NOMO-1 treated with DMSO at 0.1 percent for 48 hours (cell line): Measurements from ENCODE around the gene ZFP42.
"Not testable (repeated sequence)": the region's sequence is repeated elsewhere in the genome, so short reads cannot be mapped to it uniquely, and the experiment has no call there.

Source experiments
- DNase-seq: peaks from one replicate; lab custom pipeline; 2025; ENCODE audit not compliant: unreplicated experiment; lab: John Stamatoyannopoulos, UW

Gene ZFP42

GRCh38 chr4:187995322-187996207, at the start of gene ZFP42:
Gene ZFP42, plus strand, starts transcription at chr4:187995771. Its CDS starts 7,037 bp downstream, at chr4:188002808.
- no peak for DNase-seq

GRCh38 chr4:187961171-187961570, 34.4 kb upstream of the ZFP42 start:
- no peak for DNase-seq

- no peak for DNase-seq
Measured at GRCh38 chr4:187961961-187962360, 33.6 kb upstream of the ZFP42 start.

GRCh38 chr4:187962926-187963325, 32.6 kb upstream of the ZFP42 start:
- no peak for DNase-seq

- DNase-seq: no peak
Measured at GRCh38 chr4:187965726-187966125, 29.8 kb upstream of the ZFP42 start.

GRCh38 chr4:187972135-187972534, 23.4 kb upstream of the ZFP42 start:
- DNase-seq: no peak

- DNase-seq: no peak
Measured at GRCh38 chr4:187983746-187984145, 11.8 kb upstream of the ZFP42 start.

- no peak for DNase-seq
Measured at GRCh38 chr4:187992971-187993370, 2.6 kb upstream of the ZFP42 start.

GRCh38 chr4:187993827-187994226, 1.7 kb upstream of the ZFP42 start:
- DNase-seq: no peak

- no peak for DNase-seq
Measured at GRCh38 chr4:187996502-187997177, 1.1 kb downstream of the ZFP42 start.

GRCh38 chr4:187997991-187998390, 2.4 kb downstream of the ZFP42 start:
- DNase-seq: not testable (repeated sequence)

- no peak for DNase-seq
Measured at GRCh38 chr4:187999406-187999932, 3.9 kb downstream of the ZFP42 start.

- DNase-seq: no peak
Measured at GRCh38 chr4:188002323-188002722, 6.8 kb downstream of the ZFP42 start.

- no peak for DNase-seq
Measured at GRCh38 chr4:188002751-188003150, 7.2 kb downstream of the ZFP42 start.

- DNase-seq: no peak
Measured at GRCh38 chr4:188005561-188005960, 10.0 kb downstream of the ZFP42 start.

GRCh38 chr4:188006285-188006848, 10.8 kb downstream of the ZFP42 start:
- no peak for DNase-seq

- DNase-seq: no peak
Measured at GRCh38 chr4:188008377-188008776, 12.8 kb downstream of the ZFP42 start.

GRCh38 chr4:188012426-188012945, 16.9 kb downstream of the ZFP42 start:
- DNase-seq: no peak

GRCh38 chr4:188015025-188015940, 19.7 kb downstream of the ZFP42 start:
- no peak for DNase-seq

GRCh38 chr4:188016754-188017153, 21.2 kb downstream of the ZFP42 start:
- no peak for DNase-seq
